Measurements from ENCODE around the gene CFAP299.

CFAP299 gene

DNA sequence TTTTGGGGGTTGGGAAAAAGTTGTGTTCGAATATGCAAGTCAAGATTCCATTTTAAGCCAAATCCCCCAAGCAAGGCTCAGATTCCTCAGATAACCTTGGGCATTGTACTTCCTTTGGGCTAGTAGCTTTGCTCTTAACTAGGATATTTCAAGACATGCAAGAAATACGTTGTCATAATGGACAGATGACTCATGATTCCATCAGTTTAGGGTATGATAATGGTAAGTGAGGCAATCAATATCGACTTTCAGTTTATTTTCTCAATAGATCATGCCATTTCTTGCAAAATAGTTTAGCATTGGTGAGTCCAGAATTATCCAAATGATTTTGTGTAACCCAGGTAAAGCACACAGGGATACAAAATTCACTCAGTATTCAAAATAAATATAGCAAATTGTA lies 25.4 kb downstream of the CFAP299 start:
- Histone ChIP-seq H3K79me2 (ENCODE audit: control insufficient read depth, low read length) (no peaks in the 10 kb centered on the region), H3K9me2 (replicated peaks; ENCODE audit: control insufficient read depth, low read length) (no peaks in the 10 kb centered on the region), H3F3A (ENCODE audit: control insufficient read depth, insufficient read depth) (no peaks in the 10 kb centered on the region), H3K9me3 (ENCODE audit: control insufficient read depth, insufficient read depth, low read length) (no peaks in the 10 kb centered on the region), H3K27ac (ENCODE audit: low read depth, low read length) (no peak overlapping the region), H3K27me3 (ENCODE audit: control insufficient read depth, low read length) (no peaks in the 10 kb centered on the region), H4K20me1 (ENCODE audit: control insufficient read depth, insufficient read depth, low read depth, low read length) (no peaks in the 10 kb centered on the region), H3K4me3 (ENCODE audit: low read length) (no peak overlapping the region), H3K36me3 (ENCODE audit: control insufficient read depth, low read length) (no peaks in the 10 kb centered on the region), H3K4me1 (ENCODE audit: control insufficient read depth, low read length) (peaks cover 9% of the 10 kb centered on the region), H3K4me2 (ENCODE audit: low read length) (no peak overlapping the region)
- TF ChIP-seq, protein P1, sequence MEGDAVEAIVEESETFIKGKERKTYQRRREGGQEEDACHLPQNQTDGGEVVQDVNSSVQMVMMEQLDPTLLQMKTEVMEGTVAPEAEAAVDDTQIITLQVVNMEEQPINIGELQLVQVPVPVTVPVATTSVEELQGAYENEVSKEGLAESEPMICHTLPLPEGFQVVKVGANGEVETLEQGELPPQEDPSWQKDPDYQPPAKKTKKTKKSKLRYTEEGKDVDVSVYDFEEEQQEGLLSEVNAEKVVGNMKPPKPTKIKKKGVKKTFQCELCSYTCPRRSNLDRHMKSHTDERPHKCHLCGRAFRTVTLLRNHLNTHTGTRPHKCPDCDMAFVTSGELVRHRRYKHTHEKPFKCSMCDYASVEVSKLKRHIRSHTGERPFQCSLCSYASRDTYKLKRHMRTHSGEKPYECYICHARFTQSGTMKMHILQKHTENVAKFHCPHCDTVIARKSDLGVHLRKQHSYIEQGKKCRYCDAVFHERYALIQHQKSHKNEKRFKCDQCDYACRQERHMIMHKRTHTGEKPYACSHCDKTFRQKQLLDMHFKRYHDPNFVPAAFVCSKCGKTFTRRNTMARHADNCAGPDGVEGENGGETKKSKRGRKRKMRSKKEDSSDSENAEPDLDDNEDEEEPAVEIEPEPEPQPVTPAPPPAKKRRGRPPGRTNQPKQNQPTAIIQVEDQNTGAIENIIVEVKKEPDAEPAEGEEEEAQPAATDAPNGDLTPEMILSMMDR (IDR thresholded peaks at IDR 0.05; ENCODE audit: low read depth, low read length, poor library complexity, severe bottlenecking), result no peak
- TF ChIP-seq EZH2phosphoT487 (IDR thresholded peaks at IDR 0.05; ENCODE audit: borderline replicate concordance, low read length), result no peak

DNA sequence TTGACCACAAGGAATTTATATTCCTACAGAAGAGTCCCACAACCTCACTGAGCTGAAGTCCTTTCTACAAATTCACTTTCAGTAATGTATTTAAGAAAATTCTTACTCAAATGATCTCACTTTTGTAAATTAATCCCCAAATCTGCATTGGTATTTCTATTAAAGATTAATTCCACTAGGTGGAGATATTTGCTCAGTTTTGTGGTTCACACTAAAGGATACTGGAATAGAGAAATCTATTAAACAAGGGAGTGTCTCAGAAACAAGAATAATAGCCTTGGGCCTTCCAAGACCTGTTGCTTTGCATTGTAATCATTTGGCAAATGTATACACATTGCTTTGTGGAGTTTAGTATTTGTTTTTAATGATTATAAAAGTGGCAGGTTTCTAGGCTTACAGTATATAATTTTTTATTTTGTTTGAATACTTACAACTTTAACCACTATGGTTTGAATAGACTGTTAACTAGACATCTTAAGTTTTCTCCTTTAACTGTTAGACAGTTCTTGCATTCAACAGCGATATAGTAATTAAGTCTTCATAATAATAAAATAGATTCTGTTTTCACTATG lies 25.9 kb downstream of the CFAP299 start:
- H3K27me3 ChIP-seq (ENCODE audit: control insufficient read depth, low read length), result no peaks in the 10 kb centered on the region
- H4K20me1 ChIP-seq (ENCODE audit: control insufficient read depth, insufficient read depth, low read depth, low read length), result no peaks in the 10 kb centered on the region
- peaks cover 14% of the 10 kb centered on the region for H3K4me1 ChIP-seq (ENCODE audit: control insufficient read depth, low read length)
- H3K36me3 ChIP-seq (ENCODE audit: control insufficient read depth, low read length), result no peaks in the 10 kb centered on the region
- H3K9me3 ChIP-seq (ENCODE audit: control insufficient read depth, insufficient read depth, low read length), result no peaks in the 10 kb centered on the region
- no peak overlapping the region for H3K27ac ChIP-seq (ENCODE audit: low read depth, low read length)
- H3K79me2 ChIP-seq (ENCODE audit: control insufficient read depth, low read length), result no peaks in the 10 kb centered on the region
- H3K4me2 ChIP-seq (ENCODE audit: low read length), result no peak overlapping the region
- no peaks in the 10 kb centered on the region for H3F3A ChIP-seq (ENCODE audit: control insufficient read depth, insufficient read depth)
- no peak overlapping the region for H3K4me3 ChIP-seq (ENCODE audit: low read length)
- no peaks in the 10 kb centered on the region for H3K9me2 ChIP-seq (replicated peaks; ENCODE audit: control insufficient read depth, low read length)
- TF ChIP-seq, protein P1 (IDR thresholded peaks at IDR 0.05; ENCODE audit: low read depth, low read length, poor library complexity, severe bottlenecking), result peak; percentile 56
- TF ChIP-seq EZH2phosphoT487 (IDR thresholded peaks at IDR 0.05; ENCODE audit: borderline replicate concordance, low read length), result no peak

DNA sequence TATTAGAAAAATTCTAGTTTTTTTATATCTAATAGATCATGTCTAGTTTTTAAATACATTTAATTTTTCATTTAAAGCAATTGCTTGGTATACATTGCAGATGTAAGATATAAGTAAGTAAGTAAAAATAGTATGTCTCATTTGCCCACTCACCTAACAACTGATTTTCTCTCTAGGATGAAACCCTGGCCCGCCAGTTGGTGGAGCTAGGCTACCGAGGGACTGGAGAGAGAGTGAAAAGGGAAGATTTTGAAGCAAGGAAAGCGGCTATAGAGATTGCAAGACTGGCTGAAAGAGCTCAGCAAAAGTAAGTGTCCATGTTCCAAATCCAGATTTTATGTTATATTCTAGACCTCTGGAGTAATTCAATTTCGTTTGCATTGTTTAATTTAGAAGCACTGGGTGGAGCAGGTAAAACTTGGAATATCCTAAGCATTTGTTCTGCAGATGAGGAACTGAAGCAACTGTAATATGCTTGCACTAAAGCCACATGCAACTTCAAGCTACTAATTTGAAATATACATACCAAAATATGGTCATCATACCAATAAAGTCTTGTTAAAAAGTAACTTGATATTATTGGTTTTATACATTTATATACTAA lies 27.1 kb downstream of the CFAP299 start:
- Histone ChIP-seq H3K27ac (ENCODE audit: low read depth, low read length) (no peak overlapping the region), H4K20me1 (ENCODE audit: control insufficient read depth, insufficient read depth, low read depth, low read length) (no peaks in the 10 kb centered on the region), H3K9me2 (replicated peaks; ENCODE audit: control insufficient read depth, low read length) (no peaks in the 10 kb centered on the region), H3K79me2 (ENCODE audit: control insufficient read depth, low read length) (no peaks in the 10 kb centered on the region), H3K9me3 (ENCODE audit: control insufficient read depth, insufficient read depth, low read length) (no peaks in the 10 kb centered on the region), H3K36me3 (ENCODE audit: control insufficient read depth, low read length) (no peaks in the 10 kb centered on the region), H3F3A (ENCODE audit: control insufficient read depth, insufficient read depth) (no peaks in the 10 kb centered on the region), H3K27me3 (ENCODE audit: control insufficient read depth, low read length) (no peaks in the 10 kb centered on the region), H3K4me3 (ENCODE audit: low read length) (no peak overlapping the region), H3K4me1 (ENCODE audit: control insufficient read depth, low read length) (peaks cover 16% of the 10 kb centered on the region), H3K4me2 (ENCODE audit: low read length) (peak overlapping the region; percentile 20; the same call in 1 of the 2 replicates)
- TF ChIP-seq, protein P1 (IDR thresholded peaks at IDR 0.05; ENCODE audit: low read depth, low read length, poor library complexity, severe bottlenecking), result peak; percentile 80
- no peak for TF ChIP-seq EZH2phosphoT487 (IDR thresholded peaks at IDR 0.05; ENCODE audit: borderline replicate concordance, low read length)

Measured in DOHH2 (cell line).